HG03442 (cell line): Measurements from ENCODE around the gene EPHB2.
"Not testable (repeated sequence)": the region's sequence is repeated elsewhere in the genome, so short reads cannot be mapped to it uniquely, and the experiment has no call there.

Experiments used
- ATAC-seq: cut with Tn5 transposase; IDR thresholded peaks from one replicate; pipeline ENCODE4 v1.9.1; 2021; ENCODE audit warnings: mild to moderate bottlenecking, moderate library complexity; ENCODE audit not compliant: unreplicated experiment

Gene EPHB2

DNA sequence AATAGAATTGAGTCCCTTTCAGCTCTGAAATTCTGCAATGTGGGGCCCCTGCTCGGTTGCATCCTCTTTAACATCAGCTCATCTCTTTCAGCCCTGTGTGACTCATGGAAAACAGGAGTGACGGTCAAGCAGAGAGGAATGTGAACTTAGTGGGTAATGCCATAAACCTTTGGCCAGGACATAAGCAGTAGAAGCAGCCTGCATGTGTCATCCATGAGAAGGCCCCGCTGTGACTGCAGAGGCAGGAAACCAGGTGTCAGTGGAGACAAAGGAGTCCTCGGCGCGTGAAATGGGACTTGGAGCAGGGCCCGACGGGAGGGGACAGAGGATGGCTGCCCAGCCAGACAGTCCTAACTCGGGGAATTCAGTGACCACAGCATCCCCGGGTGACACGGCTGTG is 21.1 kb upstream of the EPHB2 start:
- ATAC-seq: no peak

DNA sequence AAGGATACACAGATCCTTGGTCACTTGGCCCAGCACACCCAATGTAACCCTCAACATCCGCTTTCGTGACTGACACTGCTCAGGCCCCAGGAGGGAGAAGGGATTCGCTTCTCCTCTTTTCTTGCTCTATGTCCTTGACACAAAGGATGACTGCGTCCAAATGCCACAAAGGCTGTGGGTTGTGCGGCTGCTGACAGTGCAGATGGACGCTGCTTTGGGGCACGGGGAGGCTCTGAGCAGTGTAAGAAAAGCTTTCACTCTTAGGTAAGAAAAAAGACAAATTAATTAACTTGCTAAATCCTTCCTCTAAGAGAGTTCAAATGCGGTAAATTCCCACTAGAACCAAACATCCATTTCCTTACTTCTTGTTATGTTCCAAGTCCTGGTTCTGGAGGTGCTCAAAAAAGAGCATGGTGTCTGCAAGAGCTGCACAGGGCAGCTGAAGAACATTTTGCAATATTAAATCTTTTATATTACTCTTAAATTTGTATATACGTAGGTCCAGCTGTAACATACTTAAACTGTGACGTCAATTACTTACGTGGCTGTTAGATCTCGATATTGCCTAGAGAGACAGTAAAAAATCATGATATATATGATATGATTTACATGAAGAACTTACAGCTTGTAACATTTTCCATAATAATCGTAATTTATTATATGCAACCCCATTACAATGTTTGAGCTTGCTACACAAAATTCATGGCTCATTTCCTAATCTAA is 19.4 kb upstream of the EPHB2 start:
- no peak for ATAC-seq

DNA sequence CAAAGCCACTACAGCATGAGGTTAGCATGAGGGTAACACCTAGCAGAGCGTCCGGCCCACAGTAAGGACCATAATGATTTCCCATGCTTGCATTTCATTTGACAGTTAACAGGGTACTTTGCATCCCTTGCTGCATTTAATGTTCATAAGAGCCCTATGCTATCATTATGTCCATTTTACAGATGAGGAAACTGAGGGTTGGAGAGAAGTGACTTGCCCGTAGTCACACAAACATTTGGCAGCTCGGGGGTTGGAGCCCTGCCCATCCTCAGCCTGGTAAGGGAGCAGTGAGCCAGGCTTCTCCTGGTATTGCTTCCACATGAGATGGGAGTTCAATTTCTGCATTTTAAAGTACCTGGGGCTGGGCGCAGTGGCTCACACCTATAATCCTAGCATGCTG is 16.5 kb upstream of the EPHB2 start:
- no peak for ATAC-seq

DNA sequence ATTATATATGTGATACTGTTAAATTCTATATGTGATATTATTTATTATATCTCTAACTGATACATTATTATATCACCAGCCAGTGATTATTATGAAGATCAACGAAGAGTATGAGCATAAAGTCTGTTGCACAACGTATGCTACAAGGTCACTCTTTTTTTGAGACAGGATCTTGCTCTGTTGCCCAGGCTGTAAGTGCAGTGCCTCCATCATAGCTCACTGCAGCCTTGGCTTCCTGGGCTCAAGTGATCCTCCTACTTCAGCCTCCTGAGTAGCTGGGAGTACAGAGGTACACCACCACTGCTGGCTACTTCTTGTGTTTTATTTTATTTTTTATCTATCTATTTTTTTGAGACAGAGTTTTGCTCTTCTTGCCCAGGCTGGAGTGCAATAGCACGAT is 14.0 kb upstream of the EPHB2 start:
- no peak for ATAC-seq

DNA sequence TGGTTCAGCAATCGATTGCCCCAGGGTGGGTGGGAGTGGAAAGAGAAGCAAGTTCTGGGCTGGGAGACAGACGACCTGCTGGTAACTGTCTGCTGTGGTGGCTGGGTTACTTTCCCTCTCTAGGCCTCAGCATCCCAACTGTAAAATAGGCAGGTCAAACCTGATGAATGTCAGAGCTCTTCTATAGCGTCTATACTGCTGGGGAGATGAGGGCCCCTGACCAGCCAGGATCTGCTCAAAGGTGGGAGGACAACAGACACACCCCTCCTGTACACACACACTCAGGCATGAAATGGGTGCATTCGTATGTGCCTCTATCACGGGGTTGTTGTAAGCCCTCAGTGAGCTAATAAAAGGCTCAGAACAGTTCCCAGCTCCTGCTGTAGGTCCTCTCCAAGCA is 12.7 kb upstream of the EPHB2 start:
- ATAC-seq: no peak

DNA sequence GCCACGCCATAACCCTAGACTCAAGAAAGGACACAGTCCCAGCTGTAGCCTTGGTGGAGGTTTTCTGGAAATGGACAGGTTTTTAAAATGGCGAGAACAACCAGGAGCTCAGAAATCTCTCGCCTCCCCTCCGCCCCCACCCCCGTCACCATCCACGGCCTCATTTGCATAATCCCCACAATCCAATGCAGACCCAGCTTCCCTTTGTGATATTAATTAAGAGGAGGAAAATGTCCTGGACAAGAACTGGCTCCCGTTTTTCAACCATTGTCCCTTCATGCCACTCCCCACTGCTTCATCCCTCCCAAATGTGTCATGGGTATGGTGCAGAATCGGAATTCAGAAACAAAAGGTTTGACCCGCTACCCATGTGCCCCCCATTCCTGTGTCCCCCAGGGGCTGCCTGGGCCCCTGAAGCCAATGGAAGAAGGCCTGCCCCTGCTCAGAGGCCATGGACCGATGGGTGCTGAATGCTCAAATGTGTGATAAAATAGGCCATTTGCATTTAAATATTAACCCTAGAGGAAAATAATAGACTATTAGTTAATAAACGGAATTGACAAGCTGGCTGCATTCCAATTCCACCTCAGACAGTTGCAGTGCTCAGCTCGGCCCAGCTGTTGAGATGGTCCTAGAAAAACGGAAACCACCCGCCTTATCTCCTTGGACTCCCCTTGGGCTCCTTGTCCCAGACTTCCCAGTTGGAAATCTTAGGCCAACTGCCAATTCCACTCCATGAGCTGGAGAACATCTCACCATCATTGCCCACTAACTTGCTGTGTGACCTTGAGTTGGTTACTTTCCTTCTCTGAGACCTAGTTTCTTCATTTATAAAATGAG is 10.7 kb upstream of the EPHB2 start:
- no peak for ATAC-seq

DNA sequence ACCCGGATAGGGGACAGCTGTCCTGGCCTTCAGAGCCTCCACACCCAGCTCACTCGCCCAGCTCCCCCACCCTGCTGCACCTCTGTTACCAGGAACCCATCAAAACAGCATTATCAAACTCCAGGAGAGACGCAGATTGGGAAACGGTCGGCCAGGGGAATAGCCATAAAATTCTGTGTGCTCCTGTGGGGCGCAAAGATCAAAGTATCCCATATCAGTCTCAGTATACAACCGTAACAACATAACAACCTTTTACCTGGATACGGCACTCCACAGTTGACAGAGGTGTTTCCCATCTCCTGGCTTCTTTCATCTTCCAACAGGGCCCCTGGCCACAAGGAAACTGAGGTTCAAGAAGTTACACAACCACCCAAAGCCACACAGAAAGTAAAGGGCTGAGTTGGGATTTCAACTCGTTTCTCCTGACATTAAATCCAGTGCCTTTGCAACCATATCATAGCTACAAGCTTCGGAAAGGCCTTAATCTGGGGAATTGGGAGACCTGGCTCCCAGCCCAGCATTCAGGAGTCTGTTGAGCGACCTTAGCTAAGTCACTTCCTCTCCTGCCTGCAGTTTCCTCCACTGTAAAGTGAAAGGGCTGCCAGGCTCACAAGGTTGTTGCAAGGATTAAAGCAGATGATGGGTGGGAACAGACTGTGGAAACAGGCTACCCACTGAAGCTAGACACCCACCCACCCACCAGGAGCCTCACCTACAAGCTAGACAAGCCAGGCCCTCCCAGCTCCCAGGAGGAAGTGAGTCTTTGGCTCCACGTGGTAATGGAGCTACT is 8.1 kb upstream of the EPHB2 start:
- no peak for ATAC-seq

DNA sequence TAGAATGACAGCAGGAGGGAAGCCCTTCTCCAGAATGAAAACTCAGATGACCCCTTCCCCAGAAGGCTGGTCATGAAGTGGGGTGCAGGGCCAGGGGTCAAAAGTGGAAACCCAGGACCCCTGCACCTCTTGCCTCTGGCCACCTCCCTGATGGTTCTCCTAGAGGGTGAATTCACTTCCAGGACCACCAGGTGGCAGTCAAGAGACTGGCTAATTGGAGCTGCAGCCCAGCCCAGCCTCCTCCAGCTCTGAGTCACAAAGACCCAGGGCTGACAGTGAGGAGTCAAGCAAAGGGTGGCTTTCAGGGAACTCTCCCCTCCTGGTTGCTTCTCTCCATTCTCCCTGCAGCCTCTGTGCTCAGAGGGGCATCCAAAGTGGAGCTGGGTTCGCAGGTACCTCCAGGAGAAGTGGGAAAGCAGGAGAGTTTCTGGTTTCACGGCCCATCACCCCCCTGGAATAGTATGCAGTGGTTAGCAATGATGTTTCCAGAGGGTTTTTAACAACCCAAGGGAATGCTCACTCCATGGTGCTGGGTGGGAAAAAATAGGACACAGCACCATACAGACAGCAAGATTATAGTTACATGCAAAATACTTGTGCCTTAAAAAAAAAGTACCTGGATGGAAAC is 6.1 kb upstream of the EPHB2 start:
- ATAC-seq: no peak

DNA sequence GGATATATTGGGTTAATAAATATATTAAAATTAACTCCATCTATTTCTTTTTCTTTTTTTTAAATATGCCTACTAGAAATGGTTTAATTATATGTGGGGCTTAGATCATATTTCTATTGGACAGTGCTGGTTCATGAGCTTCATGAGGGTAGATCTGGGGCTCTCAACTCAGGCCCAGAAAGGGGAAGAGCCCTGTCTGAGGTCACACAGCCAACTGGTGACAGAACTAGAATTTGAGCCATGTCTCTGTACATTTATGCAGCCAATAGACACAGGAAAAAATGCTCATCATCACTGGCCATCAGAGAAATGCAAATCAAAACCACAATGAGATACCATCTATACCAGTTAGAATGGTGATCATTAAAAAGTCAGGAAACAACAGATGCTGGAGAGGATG is 5.1 kb upstream of the EPHB2 start:
- ATAC-seq: no peak

DNA sequence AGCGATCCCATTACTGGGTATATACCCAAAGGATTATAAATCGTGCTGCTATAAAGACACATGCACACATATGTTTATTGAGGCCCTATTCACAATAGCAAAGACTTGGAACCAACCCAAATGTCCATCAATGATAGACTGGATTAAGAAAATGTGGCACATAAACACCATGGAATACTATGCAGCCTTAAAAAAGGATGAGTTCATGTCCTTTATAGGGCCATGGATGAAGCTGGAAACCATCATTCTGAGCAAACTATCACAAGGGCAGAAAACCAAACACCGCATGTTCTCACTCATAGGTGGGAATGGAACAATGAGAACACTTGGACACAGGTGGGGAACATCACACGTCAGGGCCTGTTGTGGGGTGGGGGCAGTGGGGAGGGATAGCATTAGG is 4.5 kb upstream of the EPHB2 start:
- ATAC-seq: not testable (repeated sequence)

DNA sequence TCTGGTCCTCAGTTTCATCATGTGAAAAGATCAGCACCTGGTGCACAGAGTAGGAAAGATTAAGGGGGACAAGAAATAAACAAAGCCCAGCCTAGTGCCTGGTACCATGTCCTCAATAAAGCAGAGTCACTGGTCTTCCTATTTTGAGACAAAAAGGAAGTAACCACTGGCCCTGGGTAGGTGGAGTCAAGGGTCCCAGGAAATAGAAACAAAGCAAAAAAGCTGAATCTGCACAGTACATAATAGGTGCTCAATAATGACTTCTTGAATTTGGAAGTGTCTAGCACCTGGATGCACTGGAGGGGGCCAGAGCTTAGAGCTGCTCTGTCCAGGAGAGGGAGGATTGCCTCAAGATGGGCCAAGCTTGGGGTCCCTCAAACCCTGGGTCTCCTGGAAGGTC is 1.9 kb upstream of the EPHB2 start:
- ATAC-seq: no peak

DNA sequence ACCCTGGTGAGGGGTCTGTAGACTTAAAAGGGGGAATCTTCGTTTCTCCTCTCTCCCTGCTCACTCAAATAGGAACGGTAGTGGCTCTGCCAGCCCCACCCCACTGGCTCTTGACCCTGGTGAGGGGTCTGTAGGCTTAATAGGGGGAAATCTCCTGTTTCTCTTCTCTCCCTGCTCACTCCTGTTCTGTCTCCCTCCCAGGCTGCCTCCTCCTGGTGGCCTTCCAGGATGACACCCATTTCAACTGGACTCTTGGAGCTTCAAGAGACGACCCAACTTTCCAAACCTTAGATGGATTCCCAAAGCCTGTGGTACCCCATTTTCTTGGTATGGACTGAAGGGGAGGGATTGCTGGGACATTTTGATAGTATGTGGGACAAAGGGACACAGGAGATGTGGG is 1.4 kb upstream of the EPHB2 start:
- no peak for ATAC-seq

DNA sequence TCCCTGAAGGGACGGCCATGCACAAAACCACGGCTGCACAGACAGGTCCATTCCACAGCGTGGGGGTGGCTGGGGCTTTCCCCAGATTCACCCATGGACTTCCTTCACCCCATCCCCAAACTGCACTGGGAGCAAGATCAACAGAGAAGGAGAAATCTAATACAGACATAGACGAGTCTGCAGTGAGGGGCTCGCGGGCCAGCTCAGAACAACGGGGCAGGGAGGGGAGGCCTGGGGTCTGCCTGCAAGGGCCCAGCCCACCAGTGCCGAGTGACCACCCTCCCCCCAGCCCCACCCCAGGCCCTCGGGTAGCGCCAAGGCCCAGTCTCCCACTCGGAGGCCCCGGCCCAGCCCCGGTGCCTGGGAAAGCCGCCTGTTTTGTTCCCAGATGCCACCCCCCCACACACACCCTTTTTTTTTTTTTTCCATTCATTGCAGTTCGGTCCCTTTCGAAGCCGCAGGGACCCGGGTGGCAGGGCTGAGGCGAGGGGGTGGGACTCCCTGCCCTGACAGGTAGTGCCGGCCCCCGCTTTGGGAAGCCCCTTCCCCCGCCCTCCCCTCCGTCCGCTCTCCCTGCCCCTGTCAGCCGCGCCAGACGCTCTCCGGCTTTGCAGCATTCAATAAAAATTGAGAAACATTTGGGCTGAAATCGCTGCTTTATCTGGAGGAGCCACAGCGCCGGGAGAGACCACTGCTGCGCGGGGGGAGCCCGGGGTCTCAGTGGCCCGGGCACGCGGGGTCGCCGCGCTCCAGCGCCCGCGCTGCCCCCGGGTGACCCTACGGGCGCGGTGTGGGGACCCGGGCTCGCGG is 543 bp upstream of the EPHB2 start:
- no peak for ATAC-seq

DNA sequence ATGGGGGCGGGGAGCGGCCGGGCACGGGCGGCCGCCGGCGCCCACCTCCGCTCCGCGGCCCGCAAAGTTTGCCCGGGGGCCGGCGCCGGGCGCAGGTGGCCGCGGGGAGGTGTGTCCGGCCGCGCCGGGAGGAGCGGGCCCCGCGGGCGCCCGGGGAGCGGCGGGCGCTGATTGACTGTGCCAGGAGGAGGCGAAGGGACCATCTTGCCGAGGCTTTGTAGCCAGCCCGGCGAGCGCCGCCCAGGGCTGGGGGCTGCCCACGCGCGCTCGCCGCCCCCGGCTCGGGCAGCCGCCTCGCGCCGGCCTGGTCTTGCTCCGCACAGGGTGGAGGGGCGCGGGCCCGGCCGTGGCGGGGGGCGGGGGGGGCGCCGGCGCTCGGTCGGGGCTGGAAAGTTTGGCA is 432 bp downstream of the EPHB2 start:
- no peak for ATAC-seq

DNA sequence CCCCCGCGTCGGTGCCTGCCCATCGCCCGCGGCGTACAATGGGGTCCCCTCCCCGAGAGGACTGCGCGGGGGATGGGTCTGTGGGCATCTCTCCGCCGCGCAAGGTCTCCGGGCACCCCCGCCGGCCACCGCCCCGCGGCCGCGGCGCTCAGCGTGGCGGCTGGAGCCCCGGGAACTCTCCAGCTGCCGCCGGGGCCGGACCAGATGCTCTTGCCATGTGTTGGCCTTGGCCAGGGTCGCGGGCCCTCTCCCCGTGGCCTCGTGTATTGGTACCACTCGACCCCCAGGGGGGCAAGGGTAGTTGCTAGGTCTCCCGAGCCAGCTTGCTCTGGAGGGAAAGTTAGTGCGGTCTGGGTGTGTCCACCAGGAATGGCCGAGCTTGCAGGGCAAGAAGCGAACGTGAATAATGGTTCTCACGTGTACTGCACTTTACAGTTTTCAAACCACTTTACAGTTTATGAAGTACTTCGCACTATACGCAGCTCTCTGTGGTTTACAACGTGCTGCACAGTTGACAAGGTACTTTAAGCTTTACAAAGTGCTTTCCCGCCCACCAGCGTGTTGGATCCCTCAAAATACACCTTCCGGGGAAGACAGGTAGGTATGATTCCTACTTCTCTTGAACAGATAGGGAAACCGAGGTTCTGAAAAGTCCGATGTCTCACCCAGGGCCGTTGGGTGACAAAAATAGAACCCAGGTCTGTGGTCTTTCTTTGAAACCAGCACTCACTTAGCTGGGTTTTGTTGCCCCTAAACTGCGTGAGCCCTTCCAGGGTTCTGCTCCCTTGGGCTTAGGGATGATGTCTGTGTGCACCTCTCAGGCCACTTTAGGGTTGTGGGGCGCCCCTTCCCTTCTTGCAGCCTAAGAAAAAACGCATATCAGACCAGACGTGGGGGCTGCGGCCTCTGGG is 1.2 kb downstream of the EPHB2 start:
- no peak for ATAC-seq

DNA sequence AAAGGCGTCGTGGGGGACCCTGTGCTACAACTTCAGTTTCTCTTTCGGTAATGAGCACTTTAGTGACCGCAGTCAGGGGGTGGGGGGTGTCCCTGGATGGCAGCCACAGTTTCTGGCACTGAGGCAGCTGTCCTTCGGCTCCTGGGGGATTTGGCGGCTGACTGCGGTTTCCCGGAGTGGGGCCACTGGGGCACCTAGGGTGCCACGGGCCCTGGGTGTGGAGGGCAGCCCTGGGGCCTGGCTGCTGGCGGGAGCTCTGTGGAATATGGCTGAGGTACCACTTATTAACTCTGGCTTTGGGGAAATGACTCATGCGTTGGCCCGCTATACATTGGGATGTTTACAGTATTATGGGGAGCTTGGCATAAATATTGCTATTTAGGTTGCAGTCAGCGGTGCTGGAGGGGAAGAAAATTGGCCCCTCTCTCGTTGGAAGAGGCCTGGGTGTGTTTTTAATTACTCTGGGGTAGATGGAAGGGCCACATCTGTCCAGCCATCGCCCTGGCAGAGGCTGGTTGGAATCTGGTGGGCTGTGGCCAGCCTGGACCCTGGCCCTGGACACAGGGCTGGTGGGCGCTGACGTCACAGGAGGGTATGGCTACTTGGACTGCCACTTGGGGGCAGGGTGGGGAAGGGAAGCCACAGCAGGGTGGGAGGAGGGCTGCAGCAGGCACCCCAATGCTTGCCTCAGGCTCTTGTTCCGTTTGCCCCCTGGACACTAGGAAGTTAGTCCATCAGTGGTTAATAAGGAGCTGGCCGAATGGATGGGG is 2.0 kb downstream of the EPHB2 start:
- ATAC-seq: no peak

DNA sequence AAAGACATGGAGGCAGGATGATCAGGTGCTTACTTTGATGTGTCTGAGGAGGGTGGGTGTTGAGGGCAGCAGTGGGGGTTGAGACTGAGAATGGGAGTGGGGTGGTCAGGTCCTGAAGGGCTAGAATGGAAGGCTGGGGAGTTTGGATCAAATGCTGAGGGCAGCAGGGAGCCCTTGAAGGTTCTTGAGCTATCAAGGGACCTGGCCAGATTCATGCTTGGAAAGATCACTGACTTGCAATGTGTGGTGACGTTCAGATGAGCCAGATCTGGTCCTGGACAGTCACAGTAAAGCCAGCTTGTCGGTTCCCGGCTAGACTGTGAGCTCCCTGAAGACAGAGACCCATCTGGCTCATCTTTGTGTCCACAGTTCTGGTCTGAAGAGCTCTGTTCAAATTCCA is 3.8 kb downstream of the EPHB2 start:
- ATAC-seq: no peak

DNA sequence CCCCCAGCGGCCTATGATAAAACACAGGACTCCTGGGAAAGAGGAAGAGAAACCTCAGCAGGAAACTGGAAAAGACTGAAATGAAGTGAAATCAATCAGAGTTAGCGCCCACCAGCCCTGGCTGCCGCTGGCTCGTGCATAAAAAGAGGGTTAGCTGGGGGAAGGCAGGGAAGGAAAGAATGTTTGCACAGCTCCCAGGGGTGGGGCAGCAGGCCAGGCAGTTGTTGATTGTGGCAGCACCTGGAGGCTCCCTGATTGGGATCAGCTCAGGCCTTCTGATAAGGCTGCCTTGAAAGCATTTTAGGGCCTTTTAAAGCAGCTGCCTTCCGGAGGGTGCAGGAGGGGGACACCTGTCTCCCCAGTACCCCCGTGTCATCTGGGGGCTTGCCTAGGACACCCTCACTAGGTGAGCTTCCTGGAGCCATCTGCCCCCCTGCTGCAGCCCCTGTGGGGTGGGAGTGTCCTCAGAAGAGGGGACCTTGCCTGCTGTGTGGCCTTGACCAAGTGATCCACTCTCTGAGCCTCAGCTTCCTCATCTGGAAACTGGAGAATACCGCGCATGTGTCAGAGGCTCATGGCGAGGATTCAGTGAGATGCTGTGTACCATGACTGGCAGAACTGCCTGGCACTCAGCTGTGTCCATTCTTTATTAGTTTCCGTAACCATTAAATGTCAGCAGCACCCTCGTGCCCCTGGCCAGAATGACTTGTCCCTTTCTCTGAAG is 6.6 kb downstream of the EPHB2 start:
- no peak for ATAC-seq
